Activated T-helper 9 cell treated with anti-CD3 and anti-CD28 coated beads, Interleukin-2, amount 50 U/mL, for 16 hours (primary cell): Measurements from ENCODE around the gene COCH.
"Not testable (repeated sequence)": the region's sequence is repeated elsewhere in the genome, so short reads cannot be mapped to it uniquely, and the experiment has no call there.

ENCODE experiments used
- DNase-seq: peaks from one replicate; pipeline ENCODE4 v3.0.0-alpha.2; 2020; ENCODE audit warnings: low read depth

The COCH gene

DNA sequence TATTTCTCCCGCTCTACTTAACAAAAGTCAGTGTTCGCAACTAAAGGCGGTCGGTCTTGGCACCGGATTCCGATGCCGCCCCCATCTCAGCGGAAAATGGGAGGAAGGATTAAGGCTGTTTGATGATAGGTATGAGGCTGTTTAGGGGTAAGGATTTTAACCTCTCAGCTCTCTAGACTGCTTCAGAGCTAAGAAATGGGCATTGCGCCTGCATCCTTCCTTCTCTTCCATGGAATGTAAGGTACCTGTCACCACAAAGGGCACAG, 1.4 kb downstream of the COCH start:
- DNase-seq, result no peak

GRCh38 chr14:30876692-30877091, 2.3 kb downstream of the COCH start:
- no peak for DNase-seq

- DNase-seq, result no peak
Measured at GRCh38 chr14:30882431-30882830, 8.1 kb downstream of the COCH start.

DNA sequence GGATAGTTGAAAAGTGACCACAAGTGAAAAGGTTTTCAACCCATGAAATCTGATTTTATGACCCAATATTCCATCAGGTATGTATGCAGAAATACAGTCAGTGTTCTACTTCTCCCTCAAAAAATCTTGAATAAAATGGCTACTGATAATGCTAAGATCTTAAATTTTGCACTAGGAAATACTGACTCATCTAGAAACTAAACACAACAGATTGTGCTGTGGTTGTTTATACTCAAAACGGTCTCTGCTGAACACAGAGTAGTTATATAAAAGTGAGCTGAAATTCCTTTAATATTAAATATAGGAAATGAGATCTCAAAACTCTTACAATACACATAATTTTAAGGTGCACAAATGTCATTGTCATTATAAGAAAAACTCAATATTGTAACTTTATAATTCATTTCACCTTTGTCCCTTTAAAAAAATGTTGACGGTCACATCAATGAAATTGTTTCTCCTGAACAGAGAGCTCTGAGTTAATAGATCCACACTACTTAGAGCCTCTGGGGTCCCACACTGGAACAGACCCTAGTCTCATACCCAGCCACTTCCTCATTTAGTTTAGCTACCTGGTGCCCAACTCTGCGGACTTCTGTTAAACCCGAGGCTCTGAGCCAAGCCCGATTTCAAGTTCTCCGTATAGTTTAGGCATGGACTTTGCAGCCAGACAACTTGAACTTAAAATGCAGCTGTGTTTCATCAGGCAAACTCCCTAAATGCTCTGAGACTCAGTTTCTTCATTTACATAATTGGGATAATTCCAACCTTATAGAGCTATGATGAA, 9.3 kb downstream of the COCH start:
- no peak for DNase-seq

- DNase-seq, result no peak
Measured at GRCh38 chr14:30884901-30885300, 10.5 kb downstream of the COCH start.

DNA sequence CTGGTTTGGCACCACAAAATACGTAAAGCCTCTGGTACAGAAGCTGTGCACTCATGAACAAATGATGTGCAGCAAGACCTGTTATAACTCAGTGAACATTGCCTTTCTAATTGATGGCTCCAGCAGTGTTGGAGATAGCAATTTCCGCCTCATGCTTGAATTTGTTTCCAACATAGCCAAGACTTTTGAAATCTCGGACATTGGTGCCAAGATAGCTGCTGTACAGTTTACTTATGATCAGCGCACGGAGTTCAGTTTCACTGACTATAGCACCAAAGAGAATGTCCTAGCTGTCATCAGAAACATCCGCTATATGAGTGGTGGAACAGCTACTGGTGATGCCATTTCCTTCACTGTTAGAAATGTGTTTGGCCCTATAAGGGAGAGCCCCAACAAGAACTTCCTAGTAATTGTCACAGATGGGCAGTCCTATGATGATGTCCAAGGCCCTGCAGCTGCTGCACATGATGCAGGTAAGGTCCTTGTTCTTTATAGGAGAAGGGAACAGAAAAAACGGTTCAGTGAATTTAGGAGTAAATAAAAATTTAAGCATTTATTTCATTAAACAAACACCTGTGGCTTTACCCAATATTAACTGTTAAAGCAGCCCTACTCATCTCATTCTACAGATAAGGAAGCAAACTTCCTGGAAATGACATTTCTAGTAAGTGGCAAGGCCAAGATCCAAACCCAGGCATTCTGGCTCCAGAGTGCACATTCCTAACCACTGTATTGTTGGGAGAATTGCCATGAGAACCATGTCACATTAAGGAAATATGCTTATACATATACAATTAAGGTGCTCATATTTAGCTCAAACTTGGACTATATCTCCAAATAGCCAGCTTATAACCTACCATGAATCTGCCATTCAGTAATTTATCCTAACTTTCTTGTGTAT, 11.7 kb downstream of the COCH start:
- DNase-seq, result no peak

- no peak for DNase-seq
Measured at GRCh38 chr14:30888480-30889243, 14.3 kb downstream of the COCH start.

DNA sequence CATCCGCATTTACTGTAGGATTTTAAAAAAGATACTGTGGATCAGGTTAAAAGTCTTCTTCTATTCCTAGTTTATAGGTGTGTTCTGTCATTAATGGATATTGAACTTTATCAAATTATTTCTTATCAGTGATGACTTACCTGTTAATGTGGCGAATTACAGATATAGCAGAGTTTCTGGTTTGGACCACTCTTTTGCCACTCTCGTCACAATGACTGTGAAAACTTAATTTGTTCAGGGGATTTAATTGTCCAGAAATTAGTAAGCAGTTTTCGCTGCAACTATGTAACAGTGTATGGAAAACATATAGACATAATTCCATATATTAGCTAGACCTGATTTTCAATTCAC, 14.9 kb downstream of the COCH start:
- no peak for DNase-seq

GRCh38 chr14:30893819-30894218, 19.5 kb downstream of the COCH start:
- no peak for DNase-seq

GRCh38 chr14:30894923-30895515, 20.7 kb downstream of the COCH start:
- DNase-seq, result no peak

- no peak for DNase-seq
Measured at GRCh38 chr14:30896435-30896834, 22.1 kb downstream of the COCH start.

DNA sequence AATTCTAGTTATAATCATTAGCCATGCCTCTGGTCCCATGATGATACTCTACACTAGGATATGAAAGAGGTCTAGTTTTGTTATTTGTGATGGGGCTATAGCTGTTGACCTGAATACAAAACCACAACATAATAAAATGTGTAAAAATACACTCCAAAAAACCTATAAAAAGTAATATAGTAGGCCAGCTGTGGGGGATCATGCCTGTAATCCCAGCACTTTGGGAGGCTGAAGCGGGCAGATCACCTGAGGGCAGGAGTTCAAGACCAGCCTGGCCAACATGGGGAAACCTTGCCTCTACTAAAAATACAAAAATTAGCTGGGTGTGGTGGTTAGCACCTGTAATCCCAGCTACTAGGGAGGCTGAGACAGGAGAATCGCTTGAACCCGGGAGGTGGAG, 22.8 kb downstream of the COCH start:
- DNase-seq, result not testable (repeated sequence)

GRCh38 chr14:30903285-30904124, 29.1 kb downstream of the COCH start:
- DNase-seq, result no peak

DNA sequence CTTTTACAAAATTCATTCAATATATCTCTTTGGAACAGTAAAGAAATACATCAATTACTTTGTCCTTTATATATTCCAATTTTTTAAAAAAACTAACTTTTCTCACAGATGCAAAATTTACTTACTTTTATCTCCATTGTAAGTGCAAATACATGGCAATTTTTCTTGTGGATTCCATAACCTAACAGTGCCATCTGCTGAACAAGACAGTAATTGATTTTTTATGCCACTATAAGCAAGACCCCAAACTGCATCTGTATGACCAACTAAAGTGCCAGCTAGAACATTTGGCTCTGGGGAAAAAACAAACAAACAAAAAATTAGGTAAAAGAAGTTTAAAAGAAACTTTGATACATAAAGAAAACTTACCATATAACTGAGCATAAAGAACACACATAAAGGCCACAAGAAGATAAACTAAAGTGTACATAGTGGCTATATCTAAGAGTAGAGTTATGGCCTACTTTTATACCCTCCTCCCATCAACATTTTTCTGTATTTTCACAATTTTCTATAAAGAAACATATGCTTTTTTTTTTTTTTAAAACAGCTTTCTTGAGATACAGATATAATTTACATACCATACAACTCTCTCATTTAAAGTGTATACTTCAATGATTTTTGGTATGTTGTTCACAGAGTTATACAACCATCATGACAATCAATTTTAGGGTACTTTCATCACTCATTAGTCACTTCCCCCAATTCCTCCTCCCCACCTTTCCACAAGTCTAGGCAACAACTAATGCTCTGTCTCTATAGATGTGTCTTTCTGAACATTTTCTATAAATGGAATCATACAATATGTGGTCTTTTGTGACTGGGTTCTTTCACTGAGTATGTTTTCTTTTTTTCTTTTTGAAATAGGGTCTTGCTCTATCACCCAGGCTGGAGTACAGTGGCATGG, 32.6 kb downstream of the COCH start:
- no peak for DNase-seq

- DNase-seq, result no peak
Measured at GRCh38 chr14:30907659-30908057, 33.3 kb downstream of the COCH start.

DNA sequence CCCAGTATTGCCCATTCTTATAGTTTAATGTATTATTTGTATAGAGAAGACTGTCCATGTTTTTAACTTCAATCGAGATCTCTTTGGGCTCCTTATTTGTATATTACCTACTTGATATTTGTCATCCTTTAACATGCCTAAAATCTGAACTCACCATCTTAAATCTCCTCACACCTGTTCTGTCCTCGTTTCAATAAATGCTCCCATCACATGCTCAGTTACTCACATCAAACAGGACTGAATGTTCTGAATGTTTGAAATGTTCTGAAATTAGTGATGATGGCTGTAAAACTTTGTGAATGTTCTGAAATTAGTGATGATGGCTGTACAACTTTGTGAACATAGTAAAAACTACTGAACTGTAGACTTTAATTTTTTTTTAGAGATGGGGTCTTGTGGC, 34.5 kb downstream of the COCH start:
- DNase-seq, result no peak

DNA sequence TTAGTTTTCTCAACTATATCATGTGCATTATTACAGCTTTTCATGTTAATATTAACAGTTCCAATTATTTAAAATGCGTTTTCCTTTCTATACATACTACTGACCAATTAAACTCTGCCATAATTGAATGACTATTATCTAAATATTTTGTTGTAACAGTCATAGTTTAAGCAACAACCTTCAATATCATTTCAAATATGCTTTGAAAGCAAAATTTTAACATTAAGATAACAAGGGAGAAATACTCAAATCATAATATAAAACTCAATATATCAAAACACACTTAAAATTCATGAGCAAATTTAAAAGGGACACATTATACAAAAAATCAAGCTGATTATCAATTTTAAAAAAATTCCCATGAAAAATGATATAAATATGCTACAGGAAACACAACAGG, 40.5 kb downstream of the COCH start:
- DNase-seq, result no peak

- DNase-seq, result no peak
Measured at GRCh38 chr14:30915596-30915995, 41.2 kb downstream of the COCH start.

GRCh38 chr14:30921305-30921704, 46.9 kb downstream of the COCH start:
- DNase-seq, result no peak

GRCh38 chr14:30921788-30922187, 47.4 kb downstream of the COCH start:
- no peak for DNase-seq

DNA sequence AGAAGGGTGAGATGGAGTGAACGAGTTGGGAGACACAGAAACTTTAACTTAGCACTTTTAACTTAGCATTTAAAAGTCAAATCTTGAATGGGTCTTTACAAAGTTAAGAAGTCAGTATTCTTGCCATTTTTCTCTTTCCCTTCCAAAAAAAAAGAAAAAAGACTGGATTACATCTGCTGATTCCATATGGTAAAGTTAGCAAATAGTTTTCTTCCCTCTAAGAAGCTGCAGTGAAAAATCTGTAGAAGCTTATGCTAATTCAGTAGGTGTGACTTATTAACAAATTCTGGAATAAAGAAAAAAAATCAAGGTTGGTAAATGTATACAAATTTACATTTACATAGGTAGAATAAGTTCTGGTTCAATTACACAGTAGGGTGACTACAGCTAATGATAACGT, 50.9 kb downstream of the COCH start:
- DNase-seq, result no peak
